KOPT-K1 (cell line): ENCODE data around the gene MAOA.

ENCODE experiments used
- H3K27ac ChIP-seq: fragments of 200-600 bp; sonication (generic); 2 replicates; pipeline ENCODE4 v1.5.1; 2016; ENCODE audit warnings: antibody characterized with exemption, mild to moderate bottlenecking, low read depth, low read length; ENCODE audit not compliant: poor library complexity, severe bottlenecking
- H3K36me3 ChIP-seq: fragments of 200-600 bp; sonication (generic); 2 replicates; pipeline ENCODE4 v1.5.1; 2017; ENCODE audit warnings: antibody characterized with exemption, mild to moderate bottlenecking, low read length, moderate library complexity; ENCODE audit not compliant: insufficient read depth
- H3K9me3 ChIP-seq: fragments of 200-600 bp; sonication (generic); 2 replicates; pipeline ENCODE4 v1.5.1; 2017; ENCODE audit warnings: antibody characterized with exemption, low read length, mild to moderate bottlenecking; ENCODE audit not compliant: insufficient read depth, poor library complexity, severe bottlenecking

MAOA gene

GRCh38 chrX:43745938-43746721, 90.0 kb downstream of the MAOA start:
- no peak overlapping the region for H3K27ac ChIP-seq
- no peaks in the 10 kb centered on the region for H3K36me3 ChIP-seq
- H3K9me3 ChIP-seq: no peaks in the 10 kb centered on the region

GRCh38 chrX:43747476-43747875, 91.4 kb downstream of the MAOA start:
- H3K36me3 ChIP-seq: no peaks in the 10 kb centered on the region
- no peak overlapping the region for H3K27ac ChIP-seq
- no peaks in the 10 kb centered on the region for H3K9me3 ChIP-seq

GRCh38 chrX:43750248-43750676, 94.2 kb downstream of the MAOA start:
- Histone ChIP-seq H3K9me3 (no peaks in the 10 kb centered on the region), H3K27ac (no peak overlapping the region), H3K36me3 (no peaks in the 10 kb centered on the region)

- no peaks in the 10 kb centered on the region for H3K36me3 ChIP-seq
- H3K27ac ChIP-seq: no peak overlapping the region
Measured at GRCh38 chrX:43753637-43754036, 97.5 kb downstream of the MAOA start.

GRCh38 chrX:43756076-43756475, 100.0 kb downstream of the MAOA start:
- Histone ChIP-seq H3K36me3 (no peaks in the 10 kb centered on the region), H3K27ac (no peak overlapping the region), H3K9me3 (no peaks in the 10 kb centered on the region)

More at GRCh38 chrX:43753637-43754036, 97.5 kb downstream of the MAOA start:
- H3K9me3 ChIP-seq: no peaks in the 10 kb centered on the region

DNA sequence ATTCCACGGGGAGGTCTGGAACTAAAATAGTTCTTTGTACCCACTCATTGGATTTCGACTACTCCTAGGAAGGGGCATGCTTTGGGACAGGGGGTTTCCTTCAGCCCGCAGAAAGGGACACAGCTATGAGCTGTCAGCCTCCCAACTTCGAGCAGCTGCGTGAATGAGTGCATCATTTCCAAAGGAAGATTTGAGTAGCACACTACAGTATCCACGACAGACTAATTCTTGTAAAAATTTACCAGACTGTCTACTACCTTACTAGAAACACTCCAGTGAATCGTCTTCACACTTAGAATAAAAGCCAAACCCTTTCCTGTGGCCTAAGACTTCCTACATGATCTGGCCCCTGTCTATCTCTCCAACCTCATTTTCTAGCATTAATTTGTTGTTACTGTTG, 101.9 kb downstream of the MAOA start:
- Histone ChIP-seq H3K36me3 (no peaks in the 10 kb centered on the region), H3K27ac (no peak overlapping the region), H3K9me3 (no peaks in the 10 kb centered on the region)

DNA sequence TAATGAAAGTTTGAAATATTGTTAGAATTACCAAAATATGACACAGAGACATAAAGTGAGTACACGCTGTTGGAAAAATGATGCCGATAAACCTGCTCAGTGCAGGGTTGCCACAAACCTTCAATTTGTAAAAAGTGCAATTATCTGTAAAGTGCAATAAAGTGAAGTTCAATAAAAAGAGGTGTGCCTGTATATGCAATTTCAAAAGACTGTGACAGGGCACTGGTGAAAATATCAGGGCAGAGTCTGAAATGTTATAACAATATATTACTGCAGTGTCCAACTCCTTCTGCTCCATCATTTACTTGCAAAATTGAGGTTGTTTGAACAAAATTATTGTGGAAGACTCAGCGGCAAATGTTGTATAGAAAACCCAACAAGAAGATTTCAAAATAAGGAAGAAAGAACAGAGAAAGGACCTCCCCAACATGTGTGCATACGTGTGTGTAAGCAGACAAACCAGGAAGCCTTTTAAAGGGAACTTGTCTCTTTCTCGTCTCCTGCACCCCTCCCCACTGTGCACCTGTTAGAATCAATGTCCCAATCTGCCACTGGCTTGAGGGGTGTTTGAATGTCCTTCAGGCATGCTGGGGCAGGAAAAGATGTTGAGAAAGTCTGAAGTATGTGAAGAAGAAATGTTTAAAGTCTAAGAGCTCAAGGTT, 130.0 kb downstream of the MAOA start:
- Histone ChIP-seq H3K27ac (no peak overlapping the region), H3K9me3 (no peaks in the 10 kb centered on the region), H3K36me3 (no peaks in the 10 kb centered on the region)
